GM18505 (cell line): ENCODE measurements around the gene HERC6.

ENCODE experiments used
- ATAC-seq: cut with Tn5 transposase; IDR thresholded peaks from one replicate; pipeline ENCODE4 v1.9.1; 2021; ENCODE audit not compliant: unreplicated experiment
- POLR2A ChIP-seq: IDR thresholded peaks from 4 replicates; pipeline ENCODE4 v1.6.1; 2011; ENCODE audit warnings: borderline replicate concordance; ENCODE audit not compliant: insufficient read depth, insufficient read length; ENCODE audit errors: extremely low read depth

Gene HERC6

GRCh38 chr4:88489100-88489761 lies 110.6 kb downstream of the HERC6 start:
- ATAC-seq = no peak
- TF ChIP-seq POLR2A = no peak
